Bronchial epithelial cell (primary cell): ENCODE measurements around the gene NWD2. TPM values are rescaled to one million over a fixed set of nuclear protein-coding genes. Genes with fewer than 3 reads are reported as not detected.

Experiments
- DNase-seq: peaks from one replicate; pipeline ENCODE4 v3.0.0-alpha.2; 2010; ENCODE audit warnings: low read depth
- FAIRE-seq: peaks from 2 replicates; lab custom pipeline; 2011; peaks lifted over from hg19 to GRCh38; lab: Jason Lieb, UNC
- H3K27me3 ChIP-seq: 2 replicates; pipeline ENCODE4 v1.5.1; 2011; ENCODE audit warnings: low read length; ENCODE audit not compliant: control insufficient read depth, insufficient read depth
- H3K36me3 ChIP-seq: 2 replicates; pipeline ENCODE4 v1.5.1; 2011; ENCODE audit warnings: low read length; ENCODE audit not compliant: control insufficient read depth, insufficient read depth
- H3K4me3 ChIP-seq: 2 replicates; pipeline ENCODE4 v1.5.1; 2011; ENCODE audit warnings: mild to moderate bottlenecking, low read depth, low read length, control low read depth
- CTCF ChIP-seq: IDR thresholded peaks from 2 replicates; pipeline ENCODE4 v1.5.1; 2011; ENCODE audit warnings: mild to moderate bottlenecking, moderate library complexity, low read length, control low read depth, inconsistent platforms; ENCODE audit not compliant: insufficient read depth, severe bottlenecking
- total RNA-seq: library from RNA; depleted of rRNA; stranded (reverse); fragments of >200 nt; gene quantifications from 2 replicates; pipeline ENCODE4 v1.2.1, GENCODE V29; 2014

Gene NWD2
- total RNA-seq, 1 donor from 2014 or later = 0.26 TPM

GRCh38 chr4:37455301-37456131 lies 211.0 kb downstream of the NWD2 start:
- Histone ChIP-seq H3K27me3 (peaks cover 2% of the 10 kb centered on the region), H3K4me3 (no peak overlapping the region), H3K36me3 (no peaks in the 10 kb centered on the region)
- no peak for TF ChIP-seq CTCF
- DNase-seq (no peak), FAIRE-seq (no peak)

- TF ChIP-seq CTCF = no peak
- no peak for DNase-seq
- no peak for FAIRE-seq
- no peak overlapping the region for H3K4me3 ChIP-seq
- H3K27me3 ChIP-seq = no peaks in the 10 kb centered on the region
- no peaks in the 10 kb centered on the region for H3K36me3 ChIP-seq
Measured at GRCh38 chr4:37461801-37462200, 217.3 kb downstream of the NWD2 start.

GRCh38 chr4:37463033-37463856 lies 218.7 kb downstream of the NWD2 start:
- Histone ChIP-seq H3K36me3 (no peaks in the 10 kb centered on the region), H3K4me3 (no peak overlapping the region), H3K27me3 (no peaks in the 10 kb centered on the region)
- no peak for FAIRE-seq
- DNase-seq = no peak
- no peak for TF ChIP-seq CTCF

GRCh38 chr4:37464373-37465128 lies 220.0 kb downstream of the NWD2 start:
- no peak for DNase-seq
- no peak for FAIRE-seq

More at GRCh38 chr4:37464373-37465128, 220.0 kb downstream of the NWD2 start:
- TF ChIP-seq CTCF = no peak
- no peaks in the 10 kb centered on the region for H3K27me3 ChIP-seq
- no peaks in the 10 kb centered on the region for H3K36me3 ChIP-seq
- no peak overlapping the region for H3K4me3 ChIP-seq
